A673 (cell line): Measurements from ENCODE around the gene ATPAF1. TPM values are rescaled to one million over a fixed set of nuclear protein-coding genes. Genes with fewer than 3 reads are reported as not detected.

Source experiments
- BruUV-seq: library from RNA; stranded (reverse); fragments of 400-500 nt; replicated peaks from 2 replicates; lab custom pipeline; 2021; lab: Mats Ljungman, UMichigan
- CTCF ChIA-PET: fragments of 300-600 bp; sonication (Branson Sonifier 250); formaldehyde crosslinking; loops from one replicate; lab custom pipeline; 2022; ENCODE audit warnings: antibody characterized with exemption; lab: Charles Lee
- POLR2A ChIA-PET: fragments of 300-600 bp; sonication (Branson Sonifier 250); formaldehyde crosslinking; loops from one replicate; lab custom pipeline; 2022; ENCODE audit warnings: antibody characterized with exemption; ENCODE audit not compliant: low non-redundant PET; lab: Charles Lee
- DNase-seq: peaks from one replicate; pipeline ENCODE4 v3.0.0-alpha.2; 2015; ENCODE audit warnings: low spot score
- H3K27ac ChIP-seq: fragments of 200-600 bp; sonication (generic); 2 replicates; pipeline ENCODE4 v1.5.1; 2016; ENCODE audit warnings: mixed run types, low read depth, mild to moderate bottlenecking, mixed read lengths, antibody characterized with exemption, low read length; ENCODE audit not compliant: poor library complexity, severe bottlenecking
- H3K27me3 ChIP-seq: fragments of 200-600 bp; sonication (generic); replicated peaks from 2 replicates; pipeline ENCODE4 v1.6.1; 2017; ENCODE audit warnings: mixed run types, low read depth, mild to moderate bottlenecking, mixed read lengths, antibody characterized with exemption, low read length; ENCODE audit not compliant: insufficient read depth, poor library complexity
- H3K36me3 ChIP-seq: fragments of 200-600 bp; sonication (generic); 2 replicates; pipeline ENCODE4 v1.6.1; 2016; ENCODE audit warnings: mixed run types, mild to moderate bottlenecking, mixed read lengths, antibody characterized with exemption, low read length; ENCODE audit not compliant: insufficient read depth, poor library complexity, severe bottlenecking
- H3K4me1 ChIP-seq: fragments of 200-600 bp; sonication (generic); 2 replicates; pipeline ENCODE4 v1.6.1; 2017; ENCODE audit warnings: mixed run types, mild to moderate bottlenecking, mixed read lengths, antibody characterized with exemption, low read length; ENCODE audit not compliant: insufficient read depth, poor library complexity, severe bottlenecking
- H3K4me3 ChIP-seq: fragments of 200-600 bp; sonication (generic); 2 replicates; pipeline ENCODE4 v1.5.1; 2016; ENCODE audit warnings: low read depth, mixed run types, mild to moderate bottlenecking, mixed read lengths, low read length; ENCODE audit not compliant: poor library complexity, severe bottlenecking
- H3K9me3 ChIP-seq: fragments of 200-600 bp; sonication (generic); 2 replicates; pipeline ENCODE4 v1.6.1; 2016; ENCODE audit warnings: mixed run types, low read depth, mild to moderate bottlenecking, mixed read lengths, antibody characterized with exemption, low read length; ENCODE audit not compliant: poor library complexity, severe bottlenecking
- EZH2 ChIP-seq: fragments of 200-600 bp; sonication (generic); IDR thresholded peaks from 2 replicates; pipeline ENCODE4 v1.6.1; 2017; ENCODE audit warnings: borderline replicate concordance, low read depth, mild to moderate bottlenecking, mixed read lengths, antibody characterized with exemption, low read length; ENCODE audit not compliant: poor library complexity, severe bottlenecking
- intact Hi-C: fragments of 100-400 bp; cut with micrococcal nuclease; formaldehyde crosslinking; loops from one replicate; pipeline ENCODE4 v1.10.0; 2022; ENCODE audit not compliant: unreplicated experiment
- total RNA-seq: library from RNA; stranded (reverse); gene quantifications from 2 replicates; pipeline ENCODE4 v1.2.3, GENCODE V29; 2021
- TF ChIP-seq, protein P1 (sequence below): fragments of 300-800, 200-600 bp; sonication (generic); conservative IDR thresholded peaks from 2 replicates; pipeline ENCODE4 v1.5.1; 2017; ENCODE audit warnings: low read depth, mild to moderate bottlenecking, antibody characterized with exemption, low read length, moderate library complexity, mixed read lengths

ATPAF1 gene
- total RNA-seq, 1 experiment from 2014 or later = 41.7 TPM

DNA sequence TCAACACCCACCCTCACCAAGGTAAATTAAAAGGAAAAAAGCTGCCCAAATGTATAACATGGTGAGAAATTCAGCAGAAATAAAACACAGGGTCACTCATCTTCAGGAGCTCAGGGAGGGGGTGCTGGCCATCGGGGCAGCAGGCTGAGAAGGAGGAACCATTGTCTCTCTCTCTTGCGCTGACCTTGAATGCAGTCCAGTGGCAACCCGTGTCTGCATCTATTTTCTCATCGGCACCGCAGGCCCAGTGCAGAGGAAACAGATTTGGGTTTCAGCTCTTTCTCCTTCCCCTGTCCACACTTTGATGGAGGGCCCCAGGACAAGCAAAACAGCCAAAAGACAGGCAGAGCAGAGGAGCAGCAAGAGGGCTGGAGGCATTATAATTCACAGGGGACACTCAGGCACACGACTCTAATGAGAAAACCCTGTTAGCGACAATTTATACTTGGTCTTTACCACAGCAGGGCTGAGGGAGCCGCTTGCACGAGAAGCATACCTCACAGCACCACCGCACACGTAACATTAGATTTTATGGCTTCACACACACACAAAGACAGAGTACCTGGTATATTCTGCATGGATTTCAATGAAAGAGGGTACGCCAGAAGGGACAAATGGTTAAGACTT lies 82.7 kb downstream of the ATPAF1 start:
- H3K9me3 ChIP-seq = no peaks in the 10 kb centered on the region
- ChIA-PET CTCF (no interaction called here), POLR2A (no interaction called here)
- H3K36me3 ChIP-seq = peaks cover 3% of the 10 kb centered on the region
- no TSS peak for BruUV-seq
- H3K4me1 ChIP-seq = no peaks in the 10 kb centered on the region
- DNase-seq = no peak
- H3K27ac ChIP-seq = no peak overlapping the region
- H3K4me3 ChIP-seq = no peak overlapping the region
- TF ChIP-seq, protein P1, sequence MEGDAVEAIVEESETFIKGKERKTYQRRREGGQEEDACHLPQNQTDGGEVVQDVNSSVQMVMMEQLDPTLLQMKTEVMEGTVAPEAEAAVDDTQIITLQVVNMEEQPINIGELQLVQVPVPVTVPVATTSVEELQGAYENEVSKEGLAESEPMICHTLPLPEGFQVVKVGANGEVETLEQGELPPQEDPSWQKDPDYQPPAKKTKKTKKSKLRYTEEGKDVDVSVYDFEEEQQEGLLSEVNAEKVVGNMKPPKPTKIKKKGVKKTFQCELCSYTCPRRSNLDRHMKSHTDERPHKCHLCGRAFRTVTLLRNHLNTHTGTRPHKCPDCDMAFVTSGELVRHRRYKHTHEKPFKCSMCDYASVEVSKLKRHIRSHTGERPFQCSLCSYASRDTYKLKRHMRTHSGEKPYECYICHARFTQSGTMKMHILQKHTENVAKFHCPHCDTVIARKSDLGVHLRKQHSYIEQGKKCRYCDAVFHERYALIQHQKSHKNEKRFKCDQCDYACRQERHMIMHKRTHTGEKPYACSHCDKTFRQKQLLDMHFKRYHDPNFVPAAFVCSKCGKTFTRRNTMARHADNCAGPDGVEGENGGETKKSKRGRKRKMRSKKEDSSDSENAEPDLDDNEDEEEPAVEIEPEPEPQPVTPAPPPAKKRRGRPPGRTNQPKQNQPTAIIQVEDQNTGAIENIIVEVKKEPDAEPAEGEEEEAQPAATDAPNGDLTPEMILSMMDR = no peak
- TF ChIP-seq EZH2 = no peak
- no peaks in the 10 kb centered on the region for H3K27me3 ChIP-seq
- intact Hi-C loops = no loop called here

DNA sequence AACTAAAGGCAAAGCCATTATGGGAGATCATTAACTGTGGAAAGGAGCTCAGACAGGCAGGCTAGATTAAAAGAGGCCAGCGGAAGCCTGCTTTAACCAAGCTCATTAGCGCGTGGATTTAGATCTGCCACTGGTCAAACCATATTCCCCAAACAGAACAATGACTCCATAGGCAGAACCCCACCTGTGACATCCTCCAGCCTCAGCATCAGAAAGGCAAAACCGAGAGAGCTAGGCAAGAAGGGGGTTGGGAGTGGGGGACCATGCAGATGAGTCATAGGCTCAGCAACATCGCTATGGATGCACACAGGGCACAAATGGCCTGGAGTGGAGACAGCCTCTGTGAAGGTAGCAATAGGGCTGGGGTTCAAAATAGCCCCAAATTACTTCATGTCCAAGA lies 84.7 kb downstream of the ATPAF1 start:
- H3K36me3 ChIP-seq = peaks cover 3% of the 10 kb centered on the region
- no peak overlapping the region for H3K27ac ChIP-seq
- H3K4me3 ChIP-seq = no peak overlapping the region
- ChIA-PET CTCF (no interaction called here), POLR2A (no interaction called here)
- H3K4me1 ChIP-seq = no peaks in the 10 kb centered on the region
- no peak for DNase-seq
- no peak for TF ChIP-seq EZH2
- TF ChIP-seq, protein P1 = no peak
- no TSS peak for BruUV-seq
- no peaks in the 10 kb centered on the region for H3K27me3 ChIP-seq
- intact Hi-C loops = no loop called here
- H3K9me3 ChIP-seq = no peaks in the 10 kb centered on the region

DNA sequence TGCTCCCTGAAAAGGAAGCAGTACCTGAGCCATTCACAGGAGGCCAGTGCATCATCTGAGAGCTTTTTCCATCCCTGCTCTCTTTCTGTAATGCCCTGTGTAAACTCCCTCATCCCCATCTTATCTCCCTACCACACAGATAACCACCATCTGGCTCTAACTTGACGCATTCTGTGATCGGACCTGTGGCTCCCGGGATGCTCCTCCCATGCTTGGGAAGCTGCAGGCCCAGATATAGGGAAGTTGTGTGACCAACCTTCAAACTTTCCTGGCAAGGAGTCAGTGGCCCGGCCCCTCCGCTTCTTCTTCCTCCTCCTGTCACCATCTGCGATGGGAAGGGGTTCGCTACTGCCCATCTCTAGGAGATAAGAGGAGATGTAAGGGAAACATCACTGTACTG lies 85.2 kb downstream of the ATPAF1 start:
- no peaks in the 10 kb centered on the region for H3K4me1 ChIP-seq
- DNase-seq = no peak
- ChIA-PET CTCF (no interaction called here), POLR2A (no interaction called here)
- H3K27me3 ChIP-seq = no peaks in the 10 kb centered on the region
- H3K4me3 ChIP-seq = no peak overlapping the region
- H3K36me3 ChIP-seq = peaks cover 3% of the 10 kb centered on the region
- intact Hi-C loops = no loop called here
- no peak overlapping the region for H3K27ac ChIP-seq
- BruUV-seq = no TSS peak
- TF ChIP-seq, protein P1 = no peak
- no peak for TF ChIP-seq EZH2
- H3K9me3 ChIP-seq = no peaks in the 10 kb centered on the region

Other genes starting within 250 kb of the ATPAF1 start
- 0.69 and 1.4 TPM in 2 replicates for gene DMBX1, start 178.5 kb downstream of the ATPAF1 start, total RNA-seq
- not detected in 2 replicates for gene KNCN, start 116.7 kb downstream of the ATPAF1 start, total RNA-seq
- gene MKNK1, start 64.1 kb downstream of the ATPAF1 start, total RNA-seq = 22.7 and 32.0 TPM in 2 replicates
- gene MOB3C, start 51.6 kb downstream of the ATPAF1 start, total RNA-seq = 2.5 and 3.7 TPM in 2 replicates
- not detected in 2 replicates for gene TEX38, start 3.5 kb upstream of the ATPAF1 start, total RNA-seq
- 38.6 and 39.8 TPM in 2 replicates for gene EFCAB14, start 50.8 kb upstream of the ATPAF1 start, total RNA-seq
- gene CYP4B1, start 130.7 kb upstream of the ATPAF1 start, total RNA-seq = not detected in 2 replicates